GM12873 (cell line): Measurements from ENCODE around the gene SHISAL2A.

Experiments used
- TF ChIP-seq, protein P1 (sequence below): IDR thresholded peaks from 2 replicates; pipeline ENCODE4 v1.5.1; 2012; ENCODE audit warnings: low read depth, mild to moderate bottlenecking, moderate library complexity, low read length, control low read depth; ENCODE audit not compliant: insufficient read depth; ENCODE audit errors: missing control alignments

Gene SHISAL2A

DNA sequence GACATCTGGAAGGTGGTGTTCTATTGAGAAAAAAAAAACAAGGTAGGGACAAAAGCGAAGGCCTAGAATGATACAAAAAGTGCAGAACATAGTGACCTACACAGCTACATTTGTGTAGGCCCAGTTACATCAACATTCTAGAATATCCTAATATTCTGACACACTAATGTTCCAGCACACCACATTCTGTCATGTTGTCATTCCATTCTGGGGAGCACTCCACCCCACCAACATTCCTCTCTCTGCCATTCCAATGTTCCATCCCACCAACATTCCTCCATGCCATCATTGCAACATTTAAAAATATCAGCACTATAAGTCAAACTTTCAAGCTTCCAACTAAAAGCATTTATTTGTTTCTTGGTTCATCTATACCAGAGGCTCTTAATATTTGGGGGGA is 36.7 kb downstream of the SHISAL2A start:
- TF ChIP-seq, protein P1, sequence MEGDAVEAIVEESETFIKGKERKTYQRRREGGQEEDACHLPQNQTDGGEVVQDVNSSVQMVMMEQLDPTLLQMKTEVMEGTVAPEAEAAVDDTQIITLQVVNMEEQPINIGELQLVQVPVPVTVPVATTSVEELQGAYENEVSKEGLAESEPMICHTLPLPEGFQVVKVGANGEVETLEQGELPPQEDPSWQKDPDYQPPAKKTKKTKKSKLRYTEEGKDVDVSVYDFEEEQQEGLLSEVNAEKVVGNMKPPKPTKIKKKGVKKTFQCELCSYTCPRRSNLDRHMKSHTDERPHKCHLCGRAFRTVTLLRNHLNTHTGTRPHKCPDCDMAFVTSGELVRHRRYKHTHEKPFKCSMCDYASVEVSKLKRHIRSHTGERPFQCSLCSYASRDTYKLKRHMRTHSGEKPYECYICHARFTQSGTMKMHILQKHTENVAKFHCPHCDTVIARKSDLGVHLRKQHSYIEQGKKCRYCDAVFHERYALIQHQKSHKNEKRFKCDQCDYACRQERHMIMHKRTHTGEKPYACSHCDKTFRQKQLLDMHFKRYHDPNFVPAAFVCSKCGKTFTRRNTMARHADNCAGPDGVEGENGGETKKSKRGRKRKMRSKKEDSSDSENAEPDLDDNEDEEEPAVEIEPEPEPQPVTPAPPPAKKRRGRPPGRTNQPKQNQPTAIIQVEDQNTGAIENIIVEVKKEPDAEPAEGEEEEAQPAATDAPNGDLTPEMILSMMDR, result no peak

DNA sequence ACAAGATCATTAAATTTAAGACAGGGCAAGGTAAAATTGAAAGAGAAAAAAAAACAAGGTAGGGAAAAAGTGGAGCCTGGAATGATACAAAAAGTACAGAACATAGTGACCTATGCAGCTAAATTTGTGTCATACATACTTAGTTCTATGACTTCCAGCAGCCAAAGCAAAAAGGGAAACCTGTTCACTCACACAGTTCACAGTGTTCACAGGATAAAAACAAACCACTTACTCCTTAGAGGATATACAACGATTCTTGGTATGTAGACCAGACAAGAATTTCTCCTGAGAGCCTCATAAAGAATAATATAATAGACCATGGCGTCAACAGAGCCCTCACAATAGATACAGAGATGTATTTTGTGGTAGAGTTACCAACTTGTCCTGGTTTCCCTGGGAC is 37.6 kb downstream of the SHISAL2A start:
- TF ChIP-seq, protein P1, result no peak

DNA sequence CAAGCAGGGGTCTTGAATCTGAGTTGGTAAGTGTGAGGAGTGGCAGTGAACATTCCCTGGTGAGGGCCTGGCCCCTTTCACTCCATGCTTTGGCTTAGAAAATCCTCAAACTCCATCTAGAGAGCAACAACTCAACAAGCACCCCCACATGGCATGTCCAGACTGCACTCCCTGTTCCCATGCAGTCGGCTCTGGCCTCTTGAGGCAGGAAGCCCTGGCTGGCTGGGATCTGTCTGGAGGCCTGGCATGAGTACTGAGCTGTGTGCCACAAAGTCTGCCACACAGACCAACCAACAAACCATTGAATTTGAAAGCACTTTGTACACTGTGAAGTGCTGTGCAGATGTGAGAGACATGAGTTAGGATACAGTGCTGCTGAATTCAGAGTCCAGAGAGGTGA is 40.0 kb downstream of the SHISAL2A start:
- TF ChIP-seq, protein P1, result no peak

DNA sequence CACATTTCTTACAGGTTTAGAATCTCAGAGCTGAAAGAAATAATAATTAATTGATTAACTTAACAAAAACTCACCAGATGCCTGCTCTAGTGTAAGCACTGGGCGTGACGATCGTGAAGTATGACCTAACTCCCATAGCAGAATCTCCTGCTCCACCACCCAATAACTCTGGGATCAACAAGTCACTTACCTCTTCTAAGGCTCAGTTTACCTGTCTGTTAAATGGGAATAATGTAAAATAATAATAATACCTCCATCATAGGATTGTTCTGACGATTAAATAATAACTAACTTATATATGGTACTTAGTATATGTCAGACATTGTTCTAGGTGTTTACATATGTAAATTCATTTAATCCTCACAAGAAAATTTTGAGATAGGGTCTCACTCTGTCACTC is 40.5 kb downstream of the SHISAL2A start:
- TF ChIP-seq, protein P1, result no peak

DNA sequence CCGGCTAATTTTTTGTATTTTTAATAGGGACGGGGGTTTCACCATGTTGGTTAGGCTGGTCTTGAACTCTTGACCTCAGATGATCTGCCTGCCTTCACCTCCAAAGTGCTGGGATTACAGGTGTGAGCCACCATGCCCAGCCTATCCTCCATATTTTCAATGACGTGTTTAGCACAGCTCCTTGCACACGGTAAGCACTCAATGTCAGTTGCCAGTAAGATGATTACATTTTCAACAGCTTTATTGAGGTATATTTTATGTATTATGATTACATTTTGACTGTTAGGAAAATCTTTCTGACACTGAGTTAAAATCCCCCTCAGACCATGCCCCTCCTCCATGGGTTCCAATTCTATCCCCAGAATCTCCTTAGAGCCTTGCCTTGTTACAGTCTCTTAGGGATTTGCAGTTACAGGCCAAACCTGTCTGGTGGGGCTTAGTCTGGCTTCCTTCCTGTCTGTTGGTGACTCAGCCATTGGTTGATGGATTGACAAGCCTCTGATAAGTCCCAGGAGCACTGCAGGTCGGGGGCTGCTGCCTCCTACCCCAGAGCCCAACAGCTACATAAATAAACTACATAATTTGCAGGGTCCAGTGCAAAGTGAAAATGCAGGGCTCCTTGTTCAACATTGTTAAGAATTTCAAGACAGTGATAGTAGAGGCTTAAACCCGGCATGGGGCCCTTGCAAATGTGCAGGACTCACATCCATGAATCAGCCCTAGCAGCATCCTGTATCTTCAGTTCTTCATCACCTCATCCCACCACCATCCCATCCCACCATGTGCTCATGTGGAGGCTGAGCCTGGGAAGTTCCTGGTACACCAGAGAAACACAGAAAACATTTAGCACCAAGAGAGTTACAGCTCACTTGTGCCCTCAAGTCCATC is 41.8 kb downstream of the SHISAL2A start:
- TF ChIP-seq, protein P1, result no peak

DNA sequence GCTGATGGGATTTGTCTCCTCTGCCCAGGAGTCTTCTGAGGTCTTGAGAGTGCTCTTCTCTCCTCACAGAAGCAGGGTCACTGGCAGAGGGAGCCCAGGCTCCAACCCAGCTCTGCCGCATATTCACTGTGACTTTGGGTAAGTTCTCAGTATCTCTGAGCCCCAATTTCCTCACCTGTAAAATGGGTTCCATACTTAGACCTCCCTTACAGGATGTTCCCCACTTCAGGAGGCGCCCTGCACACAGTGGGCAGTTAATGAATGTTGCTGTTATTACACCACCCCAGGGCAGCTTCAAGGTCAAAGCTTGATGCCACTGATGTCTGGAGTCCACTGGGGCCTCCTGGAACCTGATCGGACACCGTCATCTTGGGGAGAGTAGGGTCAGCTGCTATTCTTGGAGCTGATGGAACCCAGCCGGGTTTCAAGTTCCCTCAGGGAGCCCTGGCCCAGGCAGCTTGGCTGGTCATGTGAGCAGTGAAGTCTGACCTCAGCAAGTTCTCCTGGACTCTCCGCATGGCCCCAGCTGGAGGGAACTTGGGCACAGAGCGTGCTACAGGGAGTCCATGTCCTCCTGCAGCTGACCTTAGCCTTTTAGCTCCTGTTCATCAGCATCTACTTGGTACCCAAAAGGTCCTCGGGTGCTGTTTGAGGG is 43.4 kb downstream of the SHISAL2A start:
- TF ChIP-seq, protein P1, result no peak

DNA sequence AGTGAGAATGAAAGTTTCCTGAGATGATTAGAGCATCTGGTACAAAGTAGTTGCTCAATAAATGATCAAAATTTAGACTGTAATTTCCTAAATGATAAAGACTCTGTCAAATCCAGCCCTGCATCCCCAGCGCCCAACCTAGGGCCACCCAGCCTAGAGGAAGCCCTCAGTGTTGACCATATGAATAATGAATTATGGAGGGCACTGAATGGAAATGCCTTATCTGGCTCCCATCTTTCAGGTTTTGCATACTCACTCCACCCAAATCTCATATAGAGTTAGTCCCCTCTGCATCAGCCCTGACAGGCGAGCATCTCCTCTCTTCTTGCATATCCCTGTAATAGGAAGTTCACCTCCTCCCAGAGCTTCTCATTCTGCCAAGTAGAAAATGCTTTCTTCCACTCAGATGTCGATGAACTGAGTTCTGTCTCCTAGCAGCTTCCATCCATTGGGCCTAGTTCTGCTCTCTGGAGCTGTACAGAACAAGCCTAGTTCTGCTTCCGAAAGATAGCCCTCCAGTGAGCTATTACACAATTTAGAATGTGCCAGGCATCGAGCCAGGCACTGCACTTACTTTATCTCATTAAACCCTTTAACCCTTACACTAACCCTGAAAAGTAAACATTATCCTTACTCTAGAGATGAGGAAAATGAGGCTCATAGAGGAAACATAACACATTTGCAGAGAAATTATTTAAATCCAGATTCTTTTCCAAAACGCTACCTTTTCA is 44.3 kb downstream of the SHISAL2A start:
- TF ChIP-seq, protein P1, result no peak
